WTC11 (cell line): Measurements from ENCODE around the gene DCTN2. TPM values are rescaled to one million over a fixed set of nuclear protein-coding genes. Genes with fewer than 3 reads are reported as not detected.

Source experiments
- ATAC-seq: fragments of 200-7000 bp; cut with Tn5 transposase; 2 replicates; pipeline ENCODE4 v1.10.0; 2021; ENCODE audit warnings: mild to moderate bottlenecking, moderate library complexity
- CTCF ChIA-PET: fragments of 300-600 bp; sonication (Branson Sonifier 250); formaldehyde crosslinking; loops from one replicate; lab custom pipeline; 2021; ENCODE audit warnings: antibody characterized with exemption; lab: Charles Lee
- POLR2A ChIA-PET: fragments of 350-600 bp; sonication (Branson Sonifier 250); formaldehyde crosslinking; loops from one replicate; lab custom pipeline; 2021; ENCODE audit warnings: antibody characterized with exemption; lab: Charles Lee
- DNase-seq: peaks from one replicate; pipeline ENCODE4 v3.0.0; 2021; ENCODE audit warnings: low spot score
- H3K27ac Mint-ChIP-seq: 2 replicates; pipeline ENCODE4 v1.8.0; 2021; ENCODE audit warnings: mixed read lengths
- H3K27me3 Mint-ChIP-seq: 2 replicates; pipeline ENCODE4 v1.8.0; 2021; ENCODE audit warnings: low read depth, mild to moderate bottlenecking, moderate library complexity, mixed read lengths
- H3K36me3 Mint-ChIP-seq: 2 replicates; pipeline ENCODE4 v1.8.0; 2021; ENCODE audit warnings: mixed read lengths
- H3K4me1 Mint-ChIP-seq: 2 replicates; pipeline ENCODE4 v1.8.0; 2022; ENCODE audit warnings: mixed read lengths
- H3K4me3 Mint-ChIP-seq: 2 replicates; pipeline ENCODE4 v1.8.0; 2021; ENCODE audit warnings: mild to moderate bottlenecking, moderate library complexity, mixed read lengths
- H3K9me3 Mint-ChIP-seq: 2 replicates; pipeline ENCODE4 v1.8.0; 2021; ENCODE audit warnings: mixed read lengths
- CBFB ChIP-seq: sonication (generic); formaldehyde crosslinking; IDR thresholded peaks from 2 replicates; pipeline ENCODE4 v1.8.1; 2022; ENCODE audit warnings: mild to moderate bottlenecking, low read depth, missing genetic modification reagents
- ETV6 ChIP-seq: sonication (generic); formaldehyde crosslinking; IDR thresholded peaks from 2 replicates; pipeline ENCODE4 v1.8.1; 2022; ENCODE audit warnings: mild to moderate bottlenecking, missing genetic modification reagents
- HMGA2 ChIP-seq: fragments of 250-450 bp; sonication (Bioruptor Pico); IDR thresholded peaks from 2 replicates; pipeline ENCODE4 v1.4.0; 2021; ENCODE audit warnings: mild to moderate bottlenecking, moderate library complexity
- NFE2L1 ChIP-seq: sonication (generic); formaldehyde crosslinking; IDR thresholded peaks from 2 replicates; pipeline ENCODE4 v1.8.1; 2023; ENCODE audit warnings: missing genetic modification reagents
- PRDM15 ChIP-seq: sonication (generic); formaldehyde crosslinking; IDR thresholded peaks from 2 replicates; pipeline ENCODE4 v1.8.0; 2022; ENCODE audit warnings: missing genetic modification reagents
- ZNF281 ChIP-seq: sonication (generic); formaldehyde crosslinking; IDR thresholded peaks from 2 replicates; pipeline ENCODE4 v1.8.0; 2023; ENCODE audit warnings: mild to moderate bottlenecking, missing genetic modification reagents
- ZNF416 ChIP-seq: fragments of 250-450 bp; sonication (Bioruptor Pico); IDR thresholded peaks from 2 replicates; pipeline ENCODE4 v1.9.0; 2021; ENCODE audit warnings: mild to moderate bottlenecking, inconsistent platforms
- ZNF532 ChIP-seq: fragments of 250-450 bp; sonication (Bioruptor Pico); IDR thresholded peaks from 2 replicates; pipeline ENCODE4 v1.9.0; 2021; ENCODE audit warnings: mild to moderate bottlenecking, borderline replicate concordance
- total RNA-seq: library from RNA; stranded (reverse); gene quantifications from 3 replicates; pipeline ENCODE4 v1.2.3, GENCODE V29; 2021

DCTN2 gene
- total RNA-seq, 1 experiment from 2014 or later, result 93.5 TPM

GRCh38 chr12:57525615-57526383 lies 21.2 kb downstream of the DCTN2 start:
- peaks cover 3% of the 10 kb centered on the region; the same call in 1 of the 2 replicates for H3K27me3 Mint-ChIP-seq
- TF ChIP-seq HMGA2 (CRISPR knock-in tag) (no peak), ETV6 (no peak), CBFB (no peak), NFE2L1 (CRISPR knock-in tag) (no peak), PRDM15 (no peak), ZNF532 (no peak)
- no peak for ATAC-seq
- DNase-seq, result no peak
- no peak overlapping the region for H3K27ac Mint-ChIP-seq
- ChIA-PET POLR2A (no interaction called here), CTCF (interaction anchor here (1.1 to 2.2 kb wide), 2 partner anchors 21 to 200 kb away, joined by 4 to 6 read pairs; partner anchors contain the start of gene DCTN2)
- peaks cover 16% of the 10 kb centered on the region for H3K36me3 Mint-ChIP-seq
- peaks cover 28% of the 10 kb centered on the region for H3K4me1 Mint-ChIP-seq
- no peaks in the 10 kb centered on the region for H3K9me3 Mint-ChIP-seq
- H3K4me3 Mint-ChIP-seq, result no peak overlapping the region

GRCh38 chr12:57524814-57525614 lies 22.0 kb downstream of the DCTN2 start:
- CTCF ChIA-PET, result interaction anchor here (0.7 to 2.3 kb wide), 4 partner anchors 22 to 282 kb away, joined by 5 to 8 read pairs (median 6); partner anchors contain the start of genes DCTN2 and GLI1
- no peaks in the 10 kb centered on the region for H3K9me3 Mint-ChIP-seq
- TF ChIP-seq ZNF416 (CRISPR knock-in tag) (no peak), ZNF281 (CRISPR knock-in tag) (no peak)
- TF ChIP-seq, all 79 proteins: peak for 0
- Mint-ChIP-seq H3K4me1 (peaks cover 28% of the 10 kb centered on the region), H3K27ac (no peak overlapping the region), H3K4me3 (peak overlapping the region; percentile 90), H3K27me3 (peaks cover 3% of the 10 kb centered on the region; the same call in 1 of the 2 replicates), H3K36me3 (peaks cover 10% of the 10 kb centered on the region)
- ATAC-seq (no peak), DNase-seq (no peak)
- POLR2A ChIA-PET, result interaction anchor here (0.7 kb wide), 1 partner anchor 21 kb away, joined by 3 read pairs; no protein-coding TSS in a partner anchor
